Caco-2 (cell line): ENCODE measurements around the gene ALKAL2. TPM values are rescaled to one million over a fixed set of nuclear protein-coding genes. Genes with fewer than 3 reads are reported as not detected.

Experiments used
- BruUV-seq: library from RNA; stranded (reverse); fragments of 400-500 nt; replicated peaks from 2 replicates; lab custom pipeline; 2021; lab: Mats Ljungman, UMichigan
- CTCF ChIA-PET: fragments of 300-600 bp; sonication (Branson Sonifier 250); formaldehyde crosslinking; loops from one replicate; lab custom pipeline; 2022; ENCODE audit warnings: antibody characterized with exemption; lab: Charles Lee
- POLR2A ChIA-PET: fragments of 300-600 bp; sonication (Branson Sonifier 250); formaldehyde crosslinking; loops from one replicate; lab custom pipeline; 2022; ENCODE audit warnings: antibody characterized with exemption; lab: Charles Lee
- DNase-seq, 2 experiments: peaks; one replicate each; pipeline versions ENCODE4 v3.0.0 to v3.0.0-alpha.2; 2020 to 2022
- H3K27me3 ChIP-seq: replicated peaks from 2 replicates; pipeline ENCODE4 v1.6.0; 2011; ENCODE audit warnings: low read length; ENCODE audit not compliant: control insufficient read depth, insufficient read depth
- H3K36me3 ChIP-seq: 2 replicates; pipeline ENCODE4 v1.5.1; 2011; ENCODE audit warnings: low read length; ENCODE audit not compliant: control insufficient read depth, insufficient read depth
- H3K4me1 ChIP-seq: fragments of 250-450 bp; sonication (Bioruptor Pico); 2 replicates; pipeline ENCODE4 v1.5.1; 2020; ENCODE audit warnings: mild to moderate bottlenecking
- H3K4me3 ChIP-seq: 2 replicates; pipeline ENCODE4 v1.5.1; 2011; ENCODE audit warnings: low read depth, mild to moderate bottlenecking, control low read depth, low read length
- H3K9me3 ChIP-seq: fragments of 250-450 bp; sonication (Bioruptor Pico); 2 replicates; pipeline ENCODE4 v1.5.1; 2020; ENCODE audit warnings: mild to moderate bottlenecking, moderate library complexity
- H3K27ac Mint-ChIP-seq: one replicate; pipeline ENCODE4 v1.8.0; 2022; ENCODE audit warnings: mixed read lengths; ENCODE audit not compliant: unreplicated experiment
- H3K27me3 Mint-ChIP-seq: one replicate; pipeline ENCODE4 v1.8.0; 2022; ENCODE audit warnings: mixed read lengths; ENCODE audit not compliant: insufficient read depth, unreplicated experiment
- H3K36me3 Mint-ChIP-seq: one replicate; pipeline ENCODE4 v1.8.0; 2022; ENCODE audit warnings: mild to moderate bottlenecking, mixed read lengths; ENCODE audit not compliant: insufficient read depth, unreplicated experiment
- H3K4me1 Mint-ChIP-seq: one replicate; pipeline ENCODE4 v1.8.0; 2022; ENCODE audit warnings: low read depth, mixed read lengths; ENCODE audit not compliant: unreplicated experiment
- H3K4me3 Mint-ChIP-seq: one replicate; pipeline ENCODE4 v1.8.0; 2022; ENCODE audit warnings: mild to moderate bottlenecking, moderate library complexity, mixed read lengths; ENCODE audit not compliant: unreplicated experiment
- H3K9me3 Mint-ChIP-seq: one replicate; pipeline ENCODE4 v1.8.0; 2022; ENCODE audit warnings: mixed read lengths; ENCODE audit not compliant: unreplicated experiment
- intact Hi-C: fragments of 100-400 bp; cut with micrococcal nuclease; formaldehyde crosslinking; loops from one replicate; pipeline ENCODE4 v1.10.0; 2022; ENCODE audit not compliant: unreplicated experiment
- total RNA-seq: library from RNA; stranded (reverse); gene quantifications from 2 replicates; pipeline ENCODE4 v1.2.3, GENCODE V29; 2022
- TF ChIP-seq, protein P1 (sequence below), 2 experiments: fragments of 200-600 bp in 1 of 2; IDR thresholded peaks; 1 replicate in 1 of 2; 2 replicates in 1 of 2; pipeline versions ENCODE4 v1.5.1 to v1.8.0; 2011 to 2022; ENCODE audit warnings: antibody characterized with exemption in 1 of 2, control low read depth in 1 of 2, inconsistent platforms in 1 of 2, low read depth in 1 of 2, low read length in 1 of 2, mild to moderate bottlenecking in 1 of 2, moderate library complexity in 1 of 2; ENCODE audit not compliant: insufficient read depth in 1 of 2, severe bottlenecking in 1 of 2, unreplicated experiment in 1 of 2

The ALKAL2 gene
- total RNA-seq, 1 experiment from 2014 or later: not detected

DNA sequence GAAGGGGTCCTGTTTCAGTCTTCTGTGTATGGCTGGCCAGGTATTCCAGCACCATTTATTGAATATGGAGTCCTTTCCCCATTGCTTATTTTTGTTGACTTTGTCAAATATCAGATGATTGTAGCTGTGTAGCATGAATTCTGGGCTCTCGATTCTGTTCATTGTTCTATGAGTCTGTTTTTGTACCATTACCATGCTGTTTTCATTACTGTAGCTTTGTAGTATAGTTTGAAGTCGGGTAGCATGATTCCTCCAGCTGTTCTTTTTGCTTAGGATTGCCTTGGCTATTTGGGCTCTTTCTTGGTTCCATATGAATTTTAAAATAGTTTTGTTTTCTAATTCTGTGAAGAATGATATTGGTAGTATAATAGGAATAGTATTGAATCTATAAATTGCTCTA is 30.0 kb downstream of the ALKAL2 start:
- Histone ChIP-seq H3K4me1 (peaks cover 20% of the 10 kb centered on the region), H3K4me3 (no peak overlapping the region), H3K9me3 (peaks cover 8% of the 10 kb centered on the region; the same call in 1 of the 2 replicates), H3K36me3 (no peaks in the 10 kb centered on the region; the same call in 1 of the 2 replicates), H3K27me3 (no peaks in the 10 kb centered on the region)
- Mint-ChIP-seq H3K4me3 (no peak overlapping the region), H3K27ac (no peak overlapping the region), H3K4me1 (peaks cover 17% of the 10 kb centered on the region), H3K9me3 (peaks cover 16% of the 10 kb centered on the region), H3K36me3 (peaks cover 5% of the 10 kb centered on the region), H3K27me3 (no peaks in the 10 kb centered on the region)
- TF ChIP-seq, protein P1, sequence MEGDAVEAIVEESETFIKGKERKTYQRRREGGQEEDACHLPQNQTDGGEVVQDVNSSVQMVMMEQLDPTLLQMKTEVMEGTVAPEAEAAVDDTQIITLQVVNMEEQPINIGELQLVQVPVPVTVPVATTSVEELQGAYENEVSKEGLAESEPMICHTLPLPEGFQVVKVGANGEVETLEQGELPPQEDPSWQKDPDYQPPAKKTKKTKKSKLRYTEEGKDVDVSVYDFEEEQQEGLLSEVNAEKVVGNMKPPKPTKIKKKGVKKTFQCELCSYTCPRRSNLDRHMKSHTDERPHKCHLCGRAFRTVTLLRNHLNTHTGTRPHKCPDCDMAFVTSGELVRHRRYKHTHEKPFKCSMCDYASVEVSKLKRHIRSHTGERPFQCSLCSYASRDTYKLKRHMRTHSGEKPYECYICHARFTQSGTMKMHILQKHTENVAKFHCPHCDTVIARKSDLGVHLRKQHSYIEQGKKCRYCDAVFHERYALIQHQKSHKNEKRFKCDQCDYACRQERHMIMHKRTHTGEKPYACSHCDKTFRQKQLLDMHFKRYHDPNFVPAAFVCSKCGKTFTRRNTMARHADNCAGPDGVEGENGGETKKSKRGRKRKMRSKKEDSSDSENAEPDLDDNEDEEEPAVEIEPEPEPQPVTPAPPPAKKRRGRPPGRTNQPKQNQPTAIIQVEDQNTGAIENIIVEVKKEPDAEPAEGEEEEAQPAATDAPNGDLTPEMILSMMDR (IDR thresholded peaks at IDR 0.05; ENCODE audit: insufficient read depth in 1 of 2, low read depth in 1 of 2, low read length in 1 of 2, severe bottlenecking in 1 of 2, unreplicated experiment in 1 of 2): no peak
- ChIA-PET CTCF (interaction anchor here (0.5 to 1.1 kb wide), 3 partner anchors 11 to 1238 kb away, joined by 3 read pairs; no protein-coding TSS in a partner anchor), POLR2A (no interaction called here)
- no TSS peak for BruUV-seq
- no peak for DNase-seq
- intact Hi-C loops: no loop called here

DNA sequence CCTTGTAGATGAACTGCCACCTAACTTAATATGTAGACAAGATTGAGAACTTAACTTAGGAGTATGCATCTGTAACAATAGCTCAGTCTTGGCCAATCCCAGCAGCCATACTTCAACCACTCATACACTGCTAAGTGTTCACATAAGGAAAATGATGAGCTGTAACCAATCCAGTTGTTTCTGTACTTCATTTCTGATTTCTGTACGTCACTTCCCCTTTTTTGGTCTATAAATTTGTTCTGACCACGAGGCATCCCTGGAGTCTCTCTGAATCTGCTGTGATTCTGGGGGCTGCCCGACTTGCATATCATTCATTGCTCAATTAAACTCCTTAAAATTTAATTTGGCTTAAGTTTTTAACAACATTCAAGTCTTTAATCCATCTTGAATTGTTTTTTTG is 30.5 kb downstream of the ALKAL2 start:
- Histone ChIP-seq H3K27me3 (no peaks in the 10 kb centered on the region), H3K4me1 (peaks cover 20% of the 10 kb centered on the region), H3K36me3 (no peaks in the 10 kb centered on the region; the same call in 1 of the 2 replicates), H3K9me3 (peaks cover 8% of the 10 kb centered on the region; the same call in 1 of the 2 replicates), H3K4me3 (no peak overlapping the region)
- Mint-ChIP-seq H3K27me3 (no peaks in the 10 kb centered on the region), H3K4me1 (peaks cover 14% of the 10 kb centered on the region), H3K4me3 (no peak overlapping the region), H3K27ac (no peak overlapping the region), H3K36me3 (peaks cover 5% of the 10 kb centered on the region), H3K9me3 (peaks cover 16% of the 10 kb centered on the region)
- POLR2A ChIA-PET: no interaction called here
- BruUV-seq: no TSS peak
- CTCF ChIA-PET: interaction anchor here (0.5 to 1.1 kb wide), 3 partner anchors 11 to 1239 kb away, joined by 3 read pairs; no protein-coding TSS in a partner anchor
- intact Hi-C loops: no loop called here
- TF ChIP-seq, protein P1 (IDR thresholded peaks at IDR 0.05; ENCODE audit: insufficient read depth in 1 of 2, low read depth in 1 of 2, low read length in 1 of 2, severe bottlenecking in 1 of 2, unreplicated experiment in 1 of 2): no peak
- DNase-seq: no peak

DNA sequence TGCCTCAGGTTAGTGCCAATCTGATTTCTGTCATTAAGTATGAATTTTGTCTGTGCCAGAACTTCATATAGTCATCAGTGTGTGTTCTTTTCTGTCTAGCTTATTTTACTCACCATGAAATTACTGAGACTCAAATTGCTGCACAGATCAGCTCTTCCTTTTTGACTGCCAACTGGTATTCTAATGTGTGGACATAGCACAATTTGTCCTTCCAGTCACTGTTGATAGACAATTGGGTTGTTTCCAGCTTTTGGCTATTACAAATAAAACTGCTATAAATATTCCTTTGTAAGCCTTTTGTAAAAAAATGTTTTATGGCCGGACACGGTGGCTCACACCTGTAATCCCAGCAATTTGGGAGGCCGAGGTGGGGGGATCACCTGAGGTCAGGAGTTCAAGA is 31.8 kb downstream of the ALKAL2 start:
- Histone ChIP-seq H3K27me3 (no peaks in the 10 kb centered on the region), H3K36me3 (peaks cover 2% of the 10 kb centered on the region), H3K4me1 (peaks cover 11% of the 10 kb centered on the region), H3K9me3 (peaks cover 8% of the 10 kb centered on the region; the same call in 1 of the 2 replicates), H3K4me3 (no peak overlapping the region)
- peaks cover 16% of the 10 kb centered on the region for H3K9me3 Mint-ChIP-seq
- ChIA-PET CTCF (no interaction called here), POLR2A (no interaction called here)
- no peak overlapping the region for H3K4me3 Mint-ChIP-seq
- H3K27me3 Mint-ChIP-seq: no peaks in the 10 kb centered on the region
- peaks cover 11% of the 10 kb centered on the region for H3K36me3 Mint-ChIP-seq
- intact Hi-C loops: no loop called here
- no TSS peak for BruUV-seq
- DNase-seq: no peak
- peaks cover 8% of the 10 kb centered on the region for H3K4me1 Mint-ChIP-seq
- no peak overlapping the region for H3K27ac Mint-ChIP-seq
- TF ChIP-seq, protein P1 (IDR thresholded peaks at IDR 0.05; ENCODE audit: insufficient read depth in 1 of 2, low read depth in 1 of 2, low read length in 1 of 2, severe bottlenecking in 1 of 2, unreplicated experiment in 1 of 2): no peak
